Renal pelvis (tissue), 4 donors: Measurements from ENCODE around the gene SPC24. TPM values are rescaled to one million over a fixed set of nuclear protein-coding genes. Genes with fewer than 3 reads are reported as not detected.
A peak's percentile ranks its signal among the peaks of the same experiment; 100 is the strongest.
"Not testable (repeated sequence)": the region's sequence is repeated elsewhere in the genome, so short reads cannot be mapped to it uniquely, and the experiment has no call there.

Source experiments
- DNase-seq: peaks from one replicate; pipeline ENCODE4 v3.0.0-alpha.2; 2013
- polyA plus RNA-seq, 3 donors: library from polyadenylated mRNA; unstranded; fragments of 120-200 nt; gene quantifications; one replicate each; pipeline ENCODE4 v1.2.1, GENCODE V29; 2013; ENCODE audit not compliant: insufficient read length in 3 of 3

The SPC24 gene
- polyA plus RNA-seq, 3 donors: 15.4 to 20.5 (median 19.9) TPM

DNA sequence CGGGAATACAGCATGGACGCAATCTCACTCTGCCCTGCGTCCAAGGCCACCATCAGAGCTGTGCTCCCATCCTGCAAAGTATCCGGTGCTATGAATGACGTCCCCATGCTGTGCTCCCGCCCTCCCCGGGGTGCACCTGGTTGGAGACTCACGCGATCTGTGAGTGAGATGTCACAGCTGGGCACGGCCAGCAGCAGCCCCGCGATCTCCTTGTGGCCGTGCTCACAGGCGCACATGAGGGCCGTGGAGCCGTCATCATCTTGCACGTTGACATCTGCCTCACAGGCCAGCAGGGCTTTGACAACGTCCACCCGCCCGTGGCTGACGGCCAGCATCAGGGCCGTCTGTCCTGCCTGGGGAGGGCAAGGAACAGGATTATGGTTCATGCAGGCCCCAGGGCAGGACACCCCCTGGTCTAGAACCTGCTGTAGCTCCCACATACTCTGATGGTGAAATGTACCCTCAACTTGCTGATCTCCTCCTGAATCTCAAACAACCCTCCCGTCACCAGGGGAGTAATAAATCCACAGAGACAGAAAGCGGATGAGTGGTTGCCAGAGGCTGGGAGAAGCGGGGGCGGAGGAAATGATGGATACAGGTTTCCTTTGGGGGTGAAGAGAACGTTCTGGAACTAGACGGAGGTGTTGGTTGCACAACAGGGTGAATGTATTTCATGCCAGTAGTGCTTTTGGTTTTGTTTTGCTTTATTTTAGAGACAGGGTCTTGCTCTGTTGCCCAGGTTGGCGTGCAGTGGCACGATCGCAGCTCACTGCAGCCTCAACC, 14.5 kb upstream of the SPC24 start:
- DNase-seq: no peak

- DNase-seq: no peak
Measured at GRCh38 chr19:11168568-11168967, 13.0 kb upstream of the SPC24 start.

- DNase-seq: no peak
Measured at GRCh38 chr19:11166281-11167142, 10.9 kb upstream of the SPC24 start.

DNA sequence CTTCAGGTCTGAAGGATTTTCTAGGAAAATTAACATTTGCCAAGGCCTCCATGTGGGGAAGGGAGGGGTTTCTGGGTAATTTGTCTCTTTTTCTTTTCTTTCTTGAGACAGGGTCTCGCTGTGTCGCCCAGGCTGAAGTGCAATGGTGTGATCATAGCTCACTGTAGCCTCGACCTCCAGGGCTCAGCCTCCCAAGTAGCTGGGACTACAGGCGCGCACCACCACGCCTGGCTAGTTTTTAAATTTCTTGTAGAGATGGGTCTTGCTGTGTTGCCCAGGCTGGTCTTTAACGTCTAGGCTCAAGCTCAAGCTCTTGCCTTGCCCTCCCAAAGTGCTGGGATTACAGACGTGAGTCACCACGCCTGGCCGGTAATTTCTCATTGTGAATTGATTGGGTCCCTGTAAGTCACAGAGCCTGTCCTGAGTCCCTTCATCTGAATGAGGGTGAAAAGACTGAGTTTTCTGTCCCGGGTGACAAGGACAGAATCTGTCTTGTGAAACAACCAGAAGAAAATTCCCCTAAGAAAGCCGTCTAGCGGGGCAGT, 10.0 kb upstream of the SPC24 start:
- DNase-seq: no peak

- DNase-seq: no peak
Measured at GRCh38 chr19:11164879-11165406, 9.4 kb upstream of the SPC24 start.

DNA sequence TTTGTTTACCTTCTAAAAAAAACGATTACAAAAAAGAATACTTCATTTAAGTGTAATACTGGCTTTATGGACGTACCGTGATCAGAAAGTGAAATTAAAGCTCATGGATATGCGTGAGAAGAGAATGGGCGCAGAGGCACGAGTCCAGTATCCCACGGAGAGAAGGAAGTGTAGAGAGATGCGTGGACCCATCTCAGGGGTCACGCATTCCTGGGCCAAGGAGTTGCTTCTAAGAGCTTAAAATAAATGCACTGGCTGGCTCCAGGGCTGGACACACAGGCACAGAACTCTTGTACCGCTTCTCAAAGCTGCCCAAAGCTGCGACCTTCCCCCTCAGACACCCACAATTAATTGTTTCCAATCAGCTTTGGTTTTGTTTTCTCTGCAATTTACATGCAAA, 8.7 kb upstream of the SPC24 start:
- DNase-seq: no peak

GRCh38 chr19:11160440-11160768, 4.8 kb upstream of the SPC24 start:
- not testable (repeated sequence) for DNase-seq

DNA sequence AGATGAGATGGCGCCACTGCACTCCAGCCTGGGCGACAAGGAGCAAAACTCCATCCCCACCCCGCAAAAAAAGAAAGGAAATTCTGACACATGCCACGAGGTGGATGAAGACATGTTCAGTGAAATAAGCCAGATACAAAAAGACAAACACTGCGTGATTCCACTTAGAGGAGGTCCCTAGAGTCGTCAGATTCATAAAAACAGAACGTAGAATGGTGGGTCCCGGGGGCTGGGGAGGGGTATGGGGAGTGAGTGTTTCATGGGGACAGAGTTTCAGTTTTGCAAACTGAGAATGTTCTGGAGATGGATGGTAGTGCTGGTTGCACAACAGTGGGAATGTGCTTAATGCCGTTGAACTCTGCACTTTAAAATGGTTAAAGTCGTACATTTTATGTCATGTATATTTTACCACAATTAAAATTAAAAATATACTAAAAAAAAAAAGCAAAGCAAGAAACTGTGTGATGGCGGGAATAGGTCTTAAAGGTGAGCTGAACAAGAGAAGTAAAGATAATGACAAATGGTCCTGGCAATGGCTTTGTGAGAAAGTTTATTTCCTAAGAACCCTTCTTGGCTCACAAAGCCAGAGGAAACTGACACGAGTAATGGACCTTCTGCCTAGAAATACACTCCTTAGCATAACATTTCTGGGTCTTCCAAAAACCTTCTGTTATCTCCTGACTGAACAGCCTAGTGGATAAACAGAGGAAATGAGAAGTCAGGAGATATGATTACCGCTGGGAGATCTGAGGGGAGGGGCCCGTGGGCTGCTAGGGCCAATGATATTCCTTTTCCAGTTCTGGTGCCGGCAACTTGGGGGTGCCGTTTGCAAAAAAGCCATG, 4.2 kb upstream of the SPC24 start:
- DNase-seq: no peak

- no peak for DNase-seq
Measured at GRCh38 chr19:11154683-11155047, 917 bp downstream of the SPC24 start.

DNA sequence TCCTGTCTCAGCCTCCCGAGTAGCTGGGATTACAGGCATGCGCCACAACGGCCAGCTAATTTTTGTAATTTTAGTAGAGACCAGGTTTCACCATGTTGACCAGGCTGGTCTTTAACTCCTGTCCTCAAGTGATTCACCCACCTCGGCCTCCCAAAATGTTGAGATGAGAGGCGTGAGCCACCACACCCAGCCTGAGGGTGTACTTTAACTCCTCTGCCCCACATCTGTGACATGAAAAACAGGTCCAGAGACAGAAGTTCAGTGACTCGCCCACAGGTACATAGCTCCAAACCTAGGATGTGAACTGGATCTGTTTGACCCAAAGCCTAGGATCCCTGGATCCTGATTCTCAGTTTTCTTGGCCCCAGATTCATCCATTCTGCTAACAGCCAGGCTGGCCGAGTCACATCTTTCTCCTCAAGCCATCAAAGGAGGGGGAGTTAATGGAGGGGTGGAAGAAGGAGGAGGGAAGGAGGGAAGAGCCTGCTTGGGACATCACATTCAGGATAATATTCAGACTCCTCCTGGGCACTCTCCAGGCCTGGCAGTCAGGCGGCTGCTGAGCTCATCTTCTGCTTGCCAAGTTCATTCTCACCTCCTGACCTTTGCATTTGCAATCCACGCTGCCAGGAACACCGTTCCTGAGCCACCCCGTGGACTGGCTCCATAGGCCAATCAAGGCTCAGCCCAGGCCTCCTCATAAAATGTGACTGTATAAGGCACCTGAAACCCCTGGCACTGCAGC, 3.1 kb downstream of the SPC24 start:
- no peak for DNase-seq

GRCh38 chr19:11151181-11151580, 4.4 kb downstream of the SPC24 start:
- no peak for DNase-seq

GRCh38 chr19:11148001-11148400, 7.6 kb downstream of the SPC24 start:
- no peak for DNase-seq

DNA sequence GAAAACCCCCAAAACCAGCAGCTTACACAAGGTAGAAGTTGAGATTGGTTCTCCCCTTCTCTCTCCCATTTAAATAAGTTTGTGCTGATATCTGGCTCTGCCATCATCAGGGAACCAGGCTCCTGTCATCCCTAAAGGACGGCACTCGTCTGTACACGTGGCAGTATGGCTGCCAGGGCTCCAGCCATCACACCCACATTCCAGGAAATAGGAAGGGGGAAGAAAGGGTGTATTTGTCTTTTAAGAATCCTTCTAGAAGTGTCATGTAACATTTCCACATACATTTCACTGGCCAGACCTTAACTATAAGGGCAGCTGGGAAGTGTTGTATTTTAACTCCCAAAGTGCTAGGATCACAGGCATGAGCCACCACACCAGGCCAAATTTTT, 10.1 kb downstream of the SPC24 start:
- no peak for DNase-seq

GRCh38 chr19:11142528-11143171, 12.9 kb downstream of the SPC24 start:
- DNase-seq: peak; percentile 84

GRCh38 chr19:11141937-11142527, 13.6 kb downstream of the SPC24 start:
- DNase-seq: no peak

DNA sequence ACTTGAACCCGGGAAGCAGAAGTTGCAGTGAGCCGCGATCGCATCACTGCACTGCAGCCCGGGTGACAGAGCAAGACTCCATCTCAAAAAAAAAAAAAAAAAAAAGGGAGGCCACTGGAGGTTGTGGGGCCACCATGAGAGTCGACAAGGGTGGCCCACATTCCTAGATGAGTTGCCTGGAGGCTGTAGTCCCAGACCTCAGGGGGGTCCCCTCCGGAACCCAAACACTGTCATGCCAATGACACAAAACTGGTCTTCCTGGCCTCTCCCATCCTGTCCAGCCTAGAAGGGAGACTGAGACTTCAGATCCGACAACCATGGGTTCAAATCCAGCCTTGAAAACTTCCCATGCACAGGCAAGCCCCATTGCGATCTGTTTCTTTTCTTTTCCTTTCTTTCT, 14.7 kb downstream of the SPC24 start:
- no peak for DNase-seq

DNA sequence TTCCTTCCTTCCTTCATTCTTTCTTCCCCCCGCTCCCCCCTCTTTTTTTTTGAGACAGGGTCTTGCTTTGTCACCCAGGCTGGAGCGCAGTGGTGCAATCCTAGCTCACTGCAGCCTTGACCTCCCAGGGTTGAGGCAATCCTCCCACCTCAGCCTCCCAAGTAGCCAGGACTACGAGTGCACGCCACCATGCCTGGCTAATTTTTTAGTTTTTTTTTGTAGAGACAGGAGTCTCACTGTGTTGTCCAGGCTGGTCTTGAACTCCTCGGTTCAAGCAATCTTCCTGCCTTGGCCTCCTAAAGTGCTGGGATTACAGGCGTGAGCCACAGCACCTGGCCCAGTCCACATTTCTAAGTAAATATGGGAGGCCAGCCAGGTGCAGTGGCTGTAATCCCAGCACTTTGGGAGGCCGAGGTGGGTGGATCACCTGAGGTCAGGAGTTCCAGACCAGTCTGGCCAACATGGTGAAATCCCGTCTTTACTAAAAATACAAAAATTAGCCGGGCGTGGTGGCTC, 15.5 kb downstream of the SPC24 start:
- not testable (repeated sequence) for DNase-seq

- DNase-seq: no peak
Measured at GRCh38 chr19:11138601-11139300, 16.8 kb downstream of the SPC24 start.
